NK-92 treated with Interleukin-12 subunit alpha and Interleukin-12 subunit beta, amount 100 ng/mL, for 24 hours (cell line): ENCODE measurements around the gene SFRP4.
"Not testable (repeated sequence)": the region's sequence is repeated elsewhere in the genome, so short reads cannot be mapped to it uniquely, and the experiment has no call there.

Experiments
- DNase-seq: peaks from one replicate; lab custom pipeline; 2025; lab: John Stamatoyannopoulos, UW

SFRP4 gene

GRCh38 chr7:37916673-37917660, at the start of gene SFRP4:
Gene SFRP4 (minus strand): TSS chr7:37916817. CDS start chr7:37916537, 280 bp downstream.
- DNase-seq, result no peak

DNA sequence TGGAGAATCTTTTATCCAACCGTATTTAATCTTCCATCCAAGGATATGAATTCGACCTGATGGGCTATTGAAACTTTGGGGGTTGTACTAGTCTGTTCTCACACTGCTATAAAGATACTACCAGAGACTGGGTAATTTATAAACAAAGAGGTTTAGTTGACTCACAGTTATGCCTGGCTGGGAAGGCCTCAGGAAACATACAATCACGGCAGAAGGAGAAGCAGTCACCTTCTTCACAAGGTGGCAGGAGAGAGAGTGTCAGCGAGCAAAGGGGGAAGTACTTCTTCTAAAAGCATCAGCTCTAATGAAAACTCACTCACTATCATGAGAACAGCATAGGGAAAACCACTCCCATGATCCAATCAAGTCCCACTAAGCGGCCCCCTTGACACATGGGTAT, 47.6 kb upstream of the SFRP4 start:
- DNase-seq, result no peak

DNA sequence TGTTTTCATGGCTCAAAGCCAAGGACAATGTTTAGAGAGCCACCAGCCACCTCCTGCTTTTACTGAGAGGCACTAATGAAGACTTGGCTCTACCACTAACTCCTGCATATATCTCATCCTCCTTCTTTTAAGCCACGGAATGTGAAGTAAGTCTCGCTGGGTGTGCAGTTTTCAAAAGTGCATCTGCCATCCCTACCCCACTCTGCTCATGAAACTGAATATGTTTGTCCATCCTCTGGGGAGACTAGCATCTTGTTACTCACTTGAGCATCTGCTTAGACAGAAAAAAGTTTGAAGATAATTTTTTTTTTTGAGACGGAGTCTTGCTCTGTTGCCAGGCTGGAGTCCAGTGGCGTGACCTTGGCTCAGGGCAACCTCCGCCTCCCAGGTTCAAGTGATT, 44.6 kb upstream of the SFRP4 start:
- DNase-seq, result no peak

- no peak for DNase-seq
These were observed 43.9 kb upstream of the SFRP4 start for GRCh38 chr7:37960483-37960882.

DNA sequence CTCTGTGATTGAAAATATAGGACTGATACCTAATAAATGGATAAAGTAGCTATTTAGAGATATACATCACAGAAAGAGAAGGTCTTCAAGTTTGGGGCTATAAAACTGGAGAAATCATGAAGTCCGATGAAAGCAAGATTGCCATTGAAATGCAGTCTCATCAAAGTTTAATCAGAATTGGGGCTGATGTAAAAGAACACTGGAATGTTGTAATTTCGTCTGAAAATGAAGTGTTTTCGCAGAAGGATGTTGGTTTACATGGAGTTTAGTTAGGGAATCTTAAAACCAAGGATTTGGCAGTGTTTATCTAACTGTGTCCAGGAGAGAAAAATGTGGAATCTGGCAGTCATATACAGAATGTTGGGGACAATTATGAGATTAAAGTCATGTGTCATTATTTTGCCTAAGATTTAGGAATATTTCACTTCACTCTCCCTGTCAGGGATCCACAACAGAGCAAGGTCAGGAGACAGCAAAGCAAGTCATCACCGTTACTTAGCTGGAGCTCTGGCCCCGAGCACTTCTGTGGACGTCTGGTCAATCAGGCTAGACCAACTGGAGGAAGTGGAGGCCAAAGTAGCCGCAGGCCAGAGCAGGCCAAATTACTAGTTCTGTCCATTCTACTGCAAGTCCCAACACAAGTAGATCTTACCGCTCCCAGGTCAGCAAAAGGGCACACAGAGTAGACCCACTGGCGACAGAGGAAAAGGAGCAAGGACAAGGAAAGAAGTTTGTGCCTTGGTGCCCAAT, 40.8 kb upstream of the SFRP4 start:
- DNase-seq, result no peak

- DNase-seq, result no peak
These were observed 40.2 kb upstream of the SFRP4 start for GRCh38 chr7:37956791-37957190.

- not testable (repeated sequence) for DNase-seq
These were observed 37.6 kb upstream of the SFRP4 start for GRCh38 chr7:37954217-37954616.

DNA sequence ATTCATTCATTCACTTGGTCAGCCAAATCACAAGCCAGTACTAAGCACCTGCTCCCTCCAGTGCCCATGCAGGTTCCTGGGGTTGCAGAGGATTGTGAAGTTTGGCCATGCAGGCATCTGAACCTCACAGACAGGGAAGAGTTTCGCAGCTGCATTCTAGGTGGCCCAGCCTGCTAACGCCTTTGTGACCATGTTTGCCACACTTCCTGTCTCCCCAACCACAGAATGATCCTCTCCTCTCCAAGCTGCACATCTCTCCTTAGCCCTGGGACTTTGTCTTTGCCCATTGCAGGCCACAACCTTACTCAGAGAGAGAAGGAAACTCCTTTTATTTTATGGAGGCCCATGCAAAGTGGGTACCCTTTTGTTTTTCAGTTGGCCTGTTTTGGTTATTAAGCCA, 35.6 kb upstream of the SFRP4 start:
- no peak for DNase-seq

- no peak for DNase-seq
These were observed 31.3 kb upstream of the SFRP4 start for GRCh38 chr7:37947941-37948210.

DNA sequence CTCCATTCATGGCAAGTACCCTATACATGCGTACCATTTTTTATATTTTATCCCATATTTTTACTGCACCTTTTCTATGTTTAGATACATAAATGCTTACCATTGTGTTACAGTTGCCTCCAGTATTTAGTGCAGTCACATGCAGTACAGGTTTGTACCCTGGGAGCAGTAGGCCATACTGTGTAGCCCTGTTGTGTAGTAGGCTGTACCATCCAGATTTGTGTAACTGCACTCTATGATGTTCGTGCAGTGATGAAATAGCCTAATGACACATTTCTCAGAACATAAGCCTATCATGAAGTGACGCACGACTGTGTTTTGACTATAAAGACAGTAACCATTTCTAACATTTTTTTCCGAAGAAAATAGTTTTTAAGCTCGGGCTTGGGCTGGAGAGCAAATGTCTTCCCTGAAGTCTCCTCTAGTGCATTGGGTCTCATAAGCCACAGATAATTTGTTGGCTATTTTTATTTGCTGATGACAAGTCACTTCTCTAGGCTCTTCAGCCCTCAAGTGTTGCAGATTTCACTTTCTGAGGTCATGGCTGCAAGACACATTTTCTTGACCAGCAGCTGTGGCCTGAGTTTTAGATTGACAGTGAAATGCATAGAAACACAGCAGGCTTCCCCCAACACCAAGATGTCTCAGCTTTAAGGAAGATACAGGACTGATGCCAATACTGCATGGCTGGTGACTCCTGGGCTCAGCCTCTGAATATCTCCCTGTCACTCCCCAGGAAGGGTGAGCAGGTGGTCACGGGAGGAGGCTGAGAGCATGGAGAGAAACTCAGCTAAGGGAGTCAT, 30.7 kb upstream of the SFRP4 start:
- DNase-seq, result no peak

DNA sequence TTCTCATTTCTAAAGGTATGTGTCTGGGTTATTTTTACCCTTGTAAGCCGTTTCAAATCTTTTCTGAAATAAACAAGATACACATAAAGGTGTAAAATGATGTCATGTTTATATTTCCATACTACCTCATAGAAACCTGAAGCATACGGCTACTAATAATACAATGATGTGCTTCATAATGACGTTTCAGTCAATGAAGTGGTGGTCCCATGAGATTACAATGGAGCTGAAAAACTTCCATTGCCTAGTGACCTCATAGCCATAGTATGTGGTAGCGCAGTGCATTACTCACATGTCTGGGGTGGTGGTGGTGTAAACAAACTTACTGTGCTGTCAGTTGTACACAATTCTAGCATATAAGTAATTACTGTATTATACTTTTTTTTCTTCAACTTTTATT, 28.7 kb upstream of the SFRP4 start:
- DNase-seq, result no peak

GRCh38 chr7:37944737-37945054, 28.1 kb upstream of the SFRP4 start:
- DNase-seq, result no peak

DNA sequence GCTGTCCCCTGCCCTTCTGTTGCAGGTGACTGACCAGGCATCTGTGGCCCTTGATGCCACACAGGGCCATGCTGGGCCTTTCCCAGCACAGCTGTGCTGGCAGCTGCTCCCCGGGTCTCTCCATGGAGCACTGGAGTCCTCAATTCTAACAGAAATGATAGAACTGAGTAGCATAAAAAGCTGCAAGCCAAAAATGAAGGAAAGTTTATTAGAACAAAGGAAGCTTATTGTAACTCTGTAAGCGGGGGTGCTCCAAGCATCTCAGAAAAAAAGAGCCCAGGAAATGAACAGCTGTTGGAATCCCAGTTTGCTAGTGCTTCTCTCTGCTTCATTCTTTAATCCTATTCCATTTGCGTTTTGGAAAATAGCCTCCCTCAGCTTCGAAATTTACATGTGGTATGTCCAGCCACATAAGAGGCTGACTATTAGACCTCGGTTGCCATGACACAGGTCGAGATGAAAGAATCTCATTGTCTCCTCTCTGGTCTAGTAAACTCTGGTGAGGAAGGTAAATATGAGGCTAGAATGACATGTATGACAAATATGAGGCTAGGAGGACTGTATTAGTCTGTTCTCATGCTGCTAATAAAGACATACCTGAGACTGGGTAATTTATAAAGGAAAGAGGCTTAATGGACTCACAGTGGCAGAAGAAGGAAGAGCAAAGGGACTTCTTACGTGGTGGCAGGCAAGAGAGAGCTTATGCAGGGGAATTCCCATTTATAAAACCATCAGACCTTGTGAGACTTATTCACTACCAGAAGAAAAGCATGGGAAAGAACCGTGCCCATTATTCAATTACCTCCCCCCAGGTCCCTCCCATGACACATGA, 27.5 kb upstream of the SFRP4 start:
- no peak for DNase-seq

DNA sequence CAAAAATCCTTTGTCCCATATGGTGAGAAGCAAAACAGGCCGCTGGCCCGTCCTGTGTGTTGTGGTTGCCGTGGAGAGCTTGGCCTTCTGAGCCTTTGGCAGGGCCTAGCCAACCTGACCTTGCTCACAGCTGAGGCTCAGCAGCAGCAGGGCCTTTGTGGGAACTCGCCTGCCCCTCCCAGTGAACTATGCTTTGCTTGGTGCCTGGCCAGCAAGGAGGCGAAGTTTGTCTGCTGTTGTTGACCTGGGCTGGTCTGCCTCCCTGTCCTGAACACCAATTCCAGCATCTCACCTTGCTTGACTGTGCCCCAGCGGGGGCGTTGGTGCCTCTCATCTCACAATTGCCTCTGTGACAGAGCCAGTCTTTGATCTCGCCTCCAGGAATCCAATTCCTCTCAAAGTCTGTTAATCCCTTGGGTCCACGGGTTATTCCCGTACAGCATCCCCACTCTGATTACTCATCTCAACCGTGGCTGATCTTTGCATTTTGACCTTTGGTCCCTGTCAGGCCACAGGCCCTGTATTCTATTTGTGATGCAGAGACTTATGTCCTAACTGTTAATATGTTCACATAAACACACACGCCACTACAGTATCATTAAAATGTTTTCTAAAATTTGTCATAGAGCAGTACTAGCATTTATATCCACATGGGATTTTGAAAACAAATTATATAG, 26.5 kb upstream of the SFRP4 start:
- no peak for DNase-seq

GRCh38 chr7:37933018-37933566, 16.5 kb upstream of the SFRP4 start:
- no peak for DNase-seq

GRCh38 chr7:37932543-37932942, 15.9 kb upstream of the SFRP4 start:
- DNase-seq, result no peak

DNA sequence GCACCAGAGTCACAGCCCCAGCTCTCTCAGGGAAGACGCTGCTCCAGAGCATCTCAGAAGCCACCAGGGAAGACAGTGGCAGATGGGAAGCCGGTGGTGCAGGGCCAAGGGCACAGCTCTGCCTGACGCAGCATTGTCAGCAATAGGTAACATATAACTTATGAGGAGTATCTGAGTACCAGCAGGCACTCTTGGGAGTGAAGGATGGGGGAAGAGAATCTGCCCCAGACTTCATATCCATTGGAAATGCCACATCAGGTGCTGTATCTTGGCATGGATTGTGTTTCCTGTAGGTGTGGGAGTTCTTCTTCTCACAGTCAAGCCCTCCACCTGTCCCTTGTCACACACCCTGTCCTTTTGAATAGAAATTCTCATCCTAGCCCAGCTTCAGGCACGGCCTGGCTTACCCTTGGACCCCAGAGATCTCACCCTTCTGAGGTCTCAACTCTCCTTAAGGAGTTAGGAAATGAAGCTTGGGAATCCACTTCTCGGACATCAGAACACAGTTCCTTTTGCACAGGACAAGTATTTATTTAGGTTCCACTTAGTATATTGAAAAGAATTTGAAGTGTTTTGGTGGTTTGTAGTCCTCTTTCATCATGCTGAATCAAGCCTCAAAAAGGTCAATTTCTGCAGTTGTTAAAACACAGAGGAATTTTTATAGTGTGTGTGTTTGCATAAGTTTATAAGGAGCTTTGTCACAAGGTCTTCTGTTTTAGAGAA, 13.8 kb upstream of the SFRP4 start:
- no peak for DNase-seq

- no peak for DNase-seq
These were observed 12.3 kb upstream of the SFRP4 start for GRCh38 chr7:37928878-37929277.

DNA sequence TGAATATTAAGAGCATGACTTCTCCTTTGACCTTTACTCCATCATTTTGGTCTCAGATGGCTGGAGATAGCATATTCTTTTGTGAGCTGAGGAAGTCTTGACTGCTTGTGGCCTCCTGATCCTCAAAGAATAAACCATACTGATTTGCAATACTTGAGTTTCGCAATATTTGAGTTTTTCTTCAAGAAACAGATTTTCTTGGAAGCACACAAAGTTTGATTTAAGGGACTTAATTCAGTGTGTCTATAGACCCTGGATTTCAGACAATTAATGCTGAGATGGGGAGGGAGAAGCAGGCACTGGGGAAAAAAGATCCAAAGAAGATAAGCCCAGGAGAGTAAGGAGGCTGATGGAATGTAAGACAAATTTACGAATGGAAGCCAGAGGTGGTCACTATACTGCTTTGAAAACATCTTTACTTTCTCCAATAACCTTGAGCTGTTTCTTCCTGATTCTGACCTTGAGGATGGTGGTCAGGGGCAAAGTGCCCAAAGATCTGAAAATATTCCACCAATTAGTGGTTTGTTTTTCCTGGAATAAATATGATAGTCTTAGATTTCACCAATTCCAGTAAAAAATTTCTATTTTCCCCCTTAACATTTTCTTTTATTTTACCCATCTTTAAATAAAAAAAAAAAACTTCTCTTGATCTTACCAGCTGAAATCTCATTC, 11.3 kb upstream of the SFRP4 start:
- no peak for DNase-seq

GRCh38 chr7:37925620-37926019, 9.0 kb upstream of the SFRP4 start:
- DNase-seq, result no peak
